ENCODE measurements around the gene EEF2KMT.

The EEF2KMT gene

GRCh38 chr16:5035909-5036227 lies 61.7 kb downstream of the EEF2KMT start:
- DNase-seq, result no peak

All from left hindlimb (tissue), 1 donor.